Measurements from ENCODE around the gene SELENOS. TPM values are rescaled to one million over a fixed set of nuclear protein-coding genes. Genes with fewer than 3 reads are reported as not detected.

Gene SELENOS
- total RNA-seq, 1 donor from 2014 or later = 42.1 TPM

DNA sequence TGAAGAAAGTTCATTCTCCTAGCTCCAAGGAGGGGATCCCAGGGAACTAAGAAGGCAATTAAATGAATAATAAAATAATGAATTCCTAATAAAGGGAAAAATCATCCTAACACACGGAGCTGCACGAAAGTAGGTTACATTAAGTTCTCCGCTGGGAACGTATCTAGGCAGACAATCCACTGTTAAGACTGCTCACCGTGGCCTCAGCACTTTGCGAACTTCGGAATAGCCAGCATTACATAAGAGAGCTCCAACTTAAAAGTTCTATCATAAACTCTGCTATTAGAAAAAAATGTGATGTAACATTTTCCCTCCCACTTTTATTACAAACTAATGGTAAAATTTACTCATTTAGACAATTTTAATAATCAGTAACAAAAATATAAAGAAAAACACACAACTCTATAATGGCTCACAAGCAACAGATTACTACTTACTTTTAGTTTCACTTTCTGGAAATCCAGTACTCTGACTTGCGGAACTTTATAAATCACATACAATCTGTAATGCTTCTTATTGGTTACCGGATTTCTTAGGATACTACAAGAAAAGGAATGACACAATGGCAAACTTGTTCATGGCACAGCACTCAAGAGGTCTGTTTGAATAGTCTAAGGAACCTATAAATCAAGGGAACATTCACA lies 9.3 kb upstream of the SELENOS start:
- Mint-ChIP-seq H3K4me1 (peaks cover 11% of the 10 kb centered on the region), H3K9me3 (no peaks in the 10 kb centered on the region), H3K36me3 (ENCODE audit: low read depth) (peaks cover 31% of the 10 kb centered on the region), H3K4me3 (no peak overlapping the region), H3K27me3 (ENCODE audit: low read depth) (no peaks in the 10 kb centered on the region), H3K27ac (ENCODE audit: unreplicated experiment) (no peak overlapping the region)
- TF ChIP-seq, protein P1, sequence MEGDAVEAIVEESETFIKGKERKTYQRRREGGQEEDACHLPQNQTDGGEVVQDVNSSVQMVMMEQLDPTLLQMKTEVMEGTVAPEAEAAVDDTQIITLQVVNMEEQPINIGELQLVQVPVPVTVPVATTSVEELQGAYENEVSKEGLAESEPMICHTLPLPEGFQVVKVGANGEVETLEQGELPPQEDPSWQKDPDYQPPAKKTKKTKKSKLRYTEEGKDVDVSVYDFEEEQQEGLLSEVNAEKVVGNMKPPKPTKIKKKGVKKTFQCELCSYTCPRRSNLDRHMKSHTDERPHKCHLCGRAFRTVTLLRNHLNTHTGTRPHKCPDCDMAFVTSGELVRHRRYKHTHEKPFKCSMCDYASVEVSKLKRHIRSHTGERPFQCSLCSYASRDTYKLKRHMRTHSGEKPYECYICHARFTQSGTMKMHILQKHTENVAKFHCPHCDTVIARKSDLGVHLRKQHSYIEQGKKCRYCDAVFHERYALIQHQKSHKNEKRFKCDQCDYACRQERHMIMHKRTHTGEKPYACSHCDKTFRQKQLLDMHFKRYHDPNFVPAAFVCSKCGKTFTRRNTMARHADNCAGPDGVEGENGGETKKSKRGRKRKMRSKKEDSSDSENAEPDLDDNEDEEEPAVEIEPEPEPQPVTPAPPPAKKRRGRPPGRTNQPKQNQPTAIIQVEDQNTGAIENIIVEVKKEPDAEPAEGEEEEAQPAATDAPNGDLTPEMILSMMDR (conservative IDR thresholded peaks at IDR 0.05) = no peak
- no peak for DNase-seq (ENCODE audit: low read depth, low spot score)

DNA sequence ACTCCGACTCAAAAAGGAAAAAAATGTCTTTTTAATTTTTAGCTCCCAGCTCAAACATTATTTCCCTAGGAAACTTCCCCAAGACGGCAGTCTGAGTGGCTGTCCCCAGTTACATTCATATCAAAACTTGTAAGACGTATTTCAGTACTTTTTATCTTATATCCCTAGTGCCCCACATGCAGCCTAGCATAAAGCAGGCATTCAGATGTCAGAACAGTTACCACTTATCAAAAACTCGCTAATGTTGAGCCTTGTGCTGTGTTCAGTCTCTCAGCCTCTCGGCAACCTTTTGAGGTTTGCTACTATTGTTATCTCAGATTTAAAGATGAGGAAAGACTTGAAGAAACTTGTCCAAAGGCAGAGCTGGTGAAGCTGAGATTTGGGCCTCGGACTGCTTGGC lies 6.6 kb upstream of the SELENOS start:
- Mint-ChIP-seq H3K36me3 (ENCODE audit: low read depth) (peaks cover 32% of the 10 kb centered on the region), H3K27ac (ENCODE audit: unreplicated experiment) (no peak overlapping the region), H3K9me3 (no peaks in the 10 kb centered on the region), H3K4me1 (peaks cover 4% of the 10 kb centered on the region), H3K27me3 (ENCODE audit: low read depth) (no peaks in the 10 kb centered on the region), H3K4me3 (peak overlapping the region; percentile 31)
- no peak for DNase-seq (ENCODE audit: low read depth, low spot score)
- TF ChIP-seq, protein P1 (conservative IDR thresholded peaks at IDR 0.05) = no peak

DNA sequence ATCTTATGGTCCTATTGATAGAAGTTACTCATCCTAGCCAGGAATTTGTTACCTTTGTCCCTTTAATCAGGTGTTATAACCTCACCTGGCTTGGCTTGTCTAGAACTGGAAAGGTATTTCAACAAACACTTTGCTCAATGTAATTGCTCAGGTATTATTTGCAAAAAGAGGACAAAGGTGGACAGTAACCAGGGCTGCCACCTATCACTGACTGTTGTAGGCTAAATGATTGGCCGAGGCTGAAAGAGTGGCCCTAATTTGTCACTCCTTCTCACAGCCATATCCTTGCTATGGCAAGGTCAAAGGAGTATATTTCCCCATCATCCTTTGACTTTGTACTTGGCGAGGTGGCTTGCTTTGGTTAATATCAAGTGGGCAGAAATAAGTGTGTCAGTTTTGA lies 2.7 kb upstream of the SELENOS start:
- DNase-seq (ENCODE audit: low read depth, low spot score) = no peak
- Mint-ChIP-seq H3K36me3 (ENCODE audit: low read depth) (peaks cover 17% of the 10 kb centered on the region), H3K27me3 (ENCODE audit: low read depth) (no peaks in the 10 kb centered on the region), H3K9me3 (no peaks in the 10 kb centered on the region), H3K4me3 (peak overlapping the region; percentile 31), H3K27ac (ENCODE audit: unreplicated experiment) (no peak overlapping the region), H3K4me1 (peaks cover 12% of the 10 kb centered on the region)
- TF ChIP-seq, protein P1 (conservative IDR thresholded peaks at IDR 0.05) = no peak

DNA sequence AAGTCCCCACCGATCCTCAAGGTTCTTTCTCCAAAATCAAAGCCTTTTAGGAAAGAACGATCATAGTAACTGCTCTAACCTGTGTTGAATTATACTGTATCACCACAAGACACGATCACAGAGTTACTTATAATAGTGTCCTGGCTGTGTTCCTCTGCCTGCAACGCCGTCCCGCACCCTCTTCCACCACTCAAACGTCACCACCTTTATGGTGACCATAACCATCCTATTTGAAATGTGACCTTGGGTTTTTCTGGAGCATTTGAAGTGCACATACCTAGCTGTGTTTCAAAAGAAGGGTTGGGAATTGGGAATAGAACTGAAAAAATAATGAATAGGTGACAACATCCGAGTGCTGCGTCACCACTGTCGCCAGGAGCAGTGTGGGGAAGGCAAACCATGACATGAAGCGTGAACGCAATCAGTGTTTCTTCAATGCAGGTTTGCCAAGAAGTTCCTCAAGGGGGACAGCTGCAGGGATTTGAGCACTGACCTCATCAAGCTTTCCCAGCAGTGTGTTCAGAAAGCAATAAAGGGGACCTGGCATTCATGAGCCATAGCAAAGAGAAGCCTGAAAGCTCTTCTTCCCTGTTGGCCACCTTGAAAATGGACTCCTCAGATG lies 769 bp upstream of the SELENOS start:
- peak overlapping the region; percentile 92 for H3K4me3 Mint-ChIP-seq
- DNase-seq (ENCODE audit: low read depth, low spot score) = no peak

DNA sequence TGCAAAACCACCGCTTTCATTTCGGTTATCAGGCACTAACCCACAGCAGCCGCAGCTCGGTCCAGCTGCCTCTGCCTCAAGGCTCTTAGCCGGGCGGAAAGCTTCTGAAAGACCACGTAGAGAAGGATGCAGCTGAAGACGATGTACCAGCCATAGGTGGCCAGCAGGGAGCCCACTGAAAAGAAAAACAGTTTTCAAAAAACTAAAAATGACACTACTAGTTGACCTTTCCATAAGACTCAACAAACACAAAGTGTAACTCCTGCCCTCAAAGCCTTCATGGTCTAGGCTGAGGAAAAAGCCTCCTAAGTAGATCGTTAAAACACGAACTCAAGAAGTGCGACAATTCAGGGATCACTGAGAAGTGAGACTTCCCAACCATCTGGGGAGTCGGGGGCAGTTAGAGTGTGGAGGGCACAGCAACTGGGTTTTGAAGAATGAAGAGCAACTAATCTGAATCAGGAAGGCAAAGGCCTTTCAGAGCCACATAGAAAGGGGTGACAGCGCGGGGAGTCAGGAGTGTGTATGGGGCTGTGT lies 716 bp downstream of the SELENOS start:
- Mint-ChIP-seq H3K9me3 (no peaks in the 10 kb centered on the region), H3K27me3 (ENCODE audit: low read depth) (no peaks in the 10 kb centered on the region), H3K27ac (ENCODE audit: unreplicated experiment) (peak overlapping the region; percentile 89), H3K4me1 (peaks cover 12% of the 10 kb centered on the region), H3K36me3 (ENCODE audit: low read depth) (peaks cover 15% of the 10 kb centered on the region), H3K4me3 (peak overlapping the region; percentile 94)
- no peak for DNase-seq (ENCODE audit: low read depth, low spot score)
- TF ChIP-seq, protein P1 (conservative IDR thresholded peaks at IDR 0.05) = peak; percentile 64

More for the DNA sequence above, 769 bp upstream of the SELENOS start:
- Mint-ChIP-seq H3K27ac (ENCODE audit: unreplicated experiment) (peak overlapping the region; percentile 7), H3K4me1 (peaks cover 12% of the 10 kb centered on the region), H3K9me3 (no peaks in the 10 kb centered on the region), H3K36me3 (ENCODE audit: low read depth) (peaks cover 19% of the 10 kb centered on the region), H3K27me3 (ENCODE audit: low read depth) (no peaks in the 10 kb centered on the region)
- TF ChIP-seq, protein P1 (conservative IDR thresholded peaks at IDR 0.05) = no peak

Data from neural crest cell (in vitro differentiated cells).